Stimulated activated CD8-positive, alpha-beta memory T cell treated with anti-CD3 and anti-CD28 coated beads, Interleukin-4, amount 100 ng/mL, for 24 hours (primary cell): ENCODE data around the gene MGAT3.

Source experiments
- DNase-seq: peaks from one replicate; pipeline ENCODE4 v3.0.0-alpha.2; 2020; ENCODE audit warnings: low read depth

MGAT3 gene

GRCh38 chr22:39529487-39529851 is 72.7 kb downstream of the MGAT3 start:
- DNase-seq, result no peak

DNA sequence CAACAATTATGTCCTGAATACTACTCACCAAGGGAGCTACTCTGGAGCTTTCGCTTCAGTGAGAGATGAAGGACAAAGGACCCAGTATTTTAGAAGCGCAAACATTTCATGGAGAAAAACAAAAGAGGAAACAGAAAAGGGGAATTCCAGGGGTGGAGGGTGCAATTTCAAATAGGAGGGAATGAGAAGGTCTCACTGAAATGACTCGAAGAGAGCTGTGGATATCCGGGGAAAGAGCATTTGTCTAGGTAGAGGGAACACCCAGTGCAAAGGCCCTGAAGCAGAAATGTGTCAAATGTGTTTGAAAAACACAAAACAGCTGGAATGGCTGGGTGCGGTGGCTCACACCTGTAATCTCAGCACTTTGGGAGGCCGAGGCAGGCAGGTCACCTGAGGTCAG is 73.3 kb downstream of the MGAT3 start:
- DNase-seq, result no peak

GRCh38 chr22:39530692-39531331 is 74.0 kb downstream of the MGAT3 start:
- DNase-seq, result no peak

GRCh38 chr22:39532215-39533073 is 75.6 kb downstream of the MGAT3 start, which contains the start of gene RPS19BP1:
Gene RPS19BP1, minus strand, starts transcription at chr22:39532748. Its CDS starts 10 bp downstream, at chr22:39532738.
- DNase-seq, result peak; percentile 99

DNA sequence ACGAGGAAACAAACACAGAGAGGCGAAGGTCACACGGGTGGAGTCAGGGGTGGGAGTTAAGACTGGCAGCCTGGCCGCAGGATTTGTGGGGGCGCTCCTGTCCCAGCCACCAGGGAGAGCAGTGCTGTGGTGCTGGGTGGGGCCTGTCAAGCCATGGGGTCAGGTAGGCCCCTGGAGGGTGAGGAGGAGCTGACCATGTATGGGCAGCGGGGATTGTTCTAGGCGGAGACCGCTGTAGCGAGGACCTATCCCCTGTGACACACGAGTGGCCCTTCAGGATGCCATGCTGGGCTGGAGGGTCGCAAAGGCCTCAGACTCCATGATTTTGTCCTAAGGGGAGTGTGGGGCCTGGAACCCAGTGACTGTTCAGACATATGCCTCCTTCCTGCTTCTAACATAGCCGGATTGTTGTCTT is 77.3 kb downstream of the MGAT3 start:
- DNase-seq, result no peak

DNA sequence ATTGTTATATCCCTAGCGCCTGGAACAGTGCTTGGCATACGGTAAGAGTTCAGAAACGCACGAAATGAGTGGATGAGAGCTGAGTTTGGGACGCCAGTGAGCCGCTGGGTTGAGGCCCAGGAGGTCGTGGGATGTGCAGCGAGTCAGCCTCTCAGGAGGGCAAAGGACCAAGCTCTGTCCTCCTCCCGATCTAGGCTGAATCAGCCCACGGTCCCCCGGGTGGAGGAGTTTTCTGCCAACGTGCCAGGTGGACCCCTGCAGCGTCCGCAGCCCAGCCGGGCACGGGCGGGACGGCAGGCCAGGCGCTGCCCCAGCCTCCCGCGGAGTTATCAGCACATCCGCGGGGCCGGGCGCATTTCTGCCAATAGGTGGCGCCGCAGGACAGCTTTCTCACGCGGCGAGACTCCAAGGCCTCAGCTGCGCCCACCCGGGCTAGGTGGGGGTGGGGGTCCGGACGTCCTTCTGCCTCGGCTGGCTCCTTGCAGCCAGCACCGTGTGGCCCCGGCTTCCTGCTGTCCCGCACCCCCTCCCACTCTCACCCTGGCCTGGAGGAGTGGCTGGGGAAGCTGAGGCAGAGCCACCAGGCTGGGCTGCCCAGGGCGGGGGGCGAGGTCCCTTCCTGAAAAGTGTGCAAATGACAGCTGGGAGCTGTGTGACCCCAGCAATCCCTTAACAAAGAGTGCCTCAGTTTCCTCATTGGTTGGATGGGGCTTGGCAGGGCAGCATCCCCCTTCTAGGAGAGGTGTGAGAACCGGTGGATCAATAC is 78.0 kb downstream of the MGAT3 start:
- peak; percentile 76 for DNase-seq

GRCh38 chr22:39535357-39535725 is 78.5 kb downstream of the MGAT3 start:
- DNase-seq, result no peak

DNA sequence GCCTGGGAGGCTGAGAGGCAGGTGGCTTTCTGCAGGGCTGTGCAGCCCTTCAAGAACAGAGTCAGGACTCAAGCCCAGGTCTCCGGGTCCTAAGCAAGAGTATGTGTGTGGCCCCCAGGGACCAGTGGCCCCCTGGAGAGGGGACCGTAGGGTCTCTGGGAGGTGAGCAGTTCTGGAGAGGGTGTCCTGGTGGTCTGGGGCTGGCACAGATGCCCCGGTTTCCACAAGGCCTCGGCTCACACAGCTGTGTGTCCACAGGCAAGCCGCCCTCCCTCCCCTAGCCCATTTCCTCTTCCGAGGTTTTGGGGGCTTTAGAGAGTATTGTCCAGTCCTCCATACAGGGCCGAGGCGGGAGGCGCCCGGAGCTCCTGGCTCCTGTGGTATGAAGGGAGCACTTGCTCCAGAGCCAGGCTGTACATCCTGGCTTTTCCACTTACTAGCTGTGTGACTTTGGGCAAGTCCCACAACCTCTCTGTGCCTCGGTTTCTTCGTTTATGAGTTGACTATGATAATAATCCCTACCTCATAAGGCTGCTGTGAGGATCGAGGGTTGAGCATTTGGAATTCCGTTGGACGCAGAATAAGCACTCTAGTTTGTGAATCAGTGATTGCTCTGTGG is 79.1 kb downstream of the MGAT3 start:
- DNase-seq, result no peak

- DNase-seq, result no peak
Observed at GRCh38 chr22:39536711-39537110, 79.9 kb downstream of the MGAT3 start.

DNA sequence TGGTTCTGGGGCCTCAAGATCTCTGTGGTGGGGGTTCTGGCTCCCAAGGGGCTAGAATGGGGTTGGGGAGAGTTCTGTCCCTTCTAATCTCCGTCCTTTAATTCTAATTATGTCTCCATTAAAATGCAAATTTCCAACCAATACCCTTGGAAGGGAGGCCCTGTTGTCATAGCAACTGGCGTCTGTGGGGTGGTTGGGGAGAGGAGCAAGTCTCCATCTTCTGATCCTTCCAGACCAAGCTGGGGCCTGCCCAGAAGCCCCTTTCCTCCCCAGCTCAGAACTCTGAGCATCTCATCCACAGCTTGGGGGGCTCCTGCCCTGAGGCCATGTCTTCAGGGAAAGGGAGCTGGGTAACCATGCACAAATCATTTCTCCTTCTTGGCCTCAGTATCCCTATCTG is 81.2 kb downstream of the MGAT3 start:
- DNase-seq, result no peak
